RWPE2 (cell line): ENCODE results near the gene ZNF438.

Experiments
- ATAC-seq: fragments of 200-7000 bp; cut with Tn5 transposase; 3 replicates; pipeline ENCODE4 v1.9.1; 2021; ENCODE audit warnings: low read depth
- DNase-seq: peaks from one replicate; pipeline ENCODE4 v3.0.0-alpha.2; 2020; ENCODE audit warnings: low spot score
- H3K27ac ChIP-seq: fragments of 450-650 bp; 2 replicates; pipeline ENCODE4 v1.5.1; 2017; ENCODE audit warnings: mild to moderate bottlenecking; ENCODE audit not compliant: poor library complexity, severe bottlenecking
- H3K27me3 ChIP-seq: fragments of 250-450 bp; sonication (Bioruptor Pico); 2 replicates; pipeline ENCODE4 v1.5.1; 2021; ENCODE audit warnings: mild to moderate bottlenecking, moderate library complexity; ENCODE audit not compliant: insufficient read depth, poor library complexity, severe bottlenecking
- H3K36me3 ChIP-seq: fragments of 250-450 bp; sonication (Bioruptor Pico); 2 replicates; pipeline ENCODE4 v1.5.1; 2020; ENCODE audit warnings: low read depth, mild to moderate bottlenecking, moderate library complexity
- H3K4me1 ChIP-seq: fragments of 250-450 bp; sonication (Bioruptor Pico); 2 replicates; pipeline ENCODE4 v1.5.1; 2021; ENCODE audit warnings: mild to moderate bottlenecking, moderate library complexity; ENCODE audit not compliant: insufficient read depth, poor library complexity, severe bottlenecking
- H3K4me3 ChIP-seq: fragments of 250-450 bp; sonication (Bioruptor Pico); 2 replicates; pipeline ENCODE4 v1.5.1; 2021; ENCODE audit warnings: mild to moderate bottlenecking, moderate library complexity; ENCODE audit not compliant: severe bottlenecking
- H3K9me3 ChIP-seq: fragments of 250-450 bp; sonication (Bioruptor Pico); 2 replicates; pipeline ENCODE4 v1.5.1; 2021; ENCODE audit warnings: mild to moderate bottlenecking, moderate library complexity; ENCODE audit not compliant: severe bottlenecking
- CTCF ChIP-seq: fragments of 450-650 bp; IDR thresholded peaks from one replicate; pipeline ENCODE4 v1.5.1; 2017; ENCODE audit warnings: mild to moderate bottlenecking, moderate library complexity; ENCODE audit not compliant: poor library complexity, severe bottlenecking

ZNF438 gene

GRCh38 chr10:30818010-30818660, 213.5 kb downstream of the ZNF438 start:
- no peak for TF ChIP-seq CTCF
- Histone ChIP-seq H3K4me3 (no peak overlapping the region), H3K4me1 (no peaks in the 10 kb centered on the region), H3K36me3 (no peaks in the 10 kb centered on the region), H3K27ac (no peak overlapping the region), H3K9me3 (no peaks in the 10 kb centered on the region), H3K27me3 (no peaks in the 10 kb centered on the region)
- ATAC-seq (no peak), DNase-seq (no peak)

- ATAC-seq, result no peak
Measured at GRCh38 chr10:30817541-30817940, 214.1 kb downstream of the ZNF438 start.

GRCh38 chr10:30816820-30817171, 214.9 kb downstream of the ZNF438 start:
- ATAC-seq (no peak), DNase-seq (no peak)
- TF ChIP-seq CTCF, result no peak
- Histone ChIP-seq H3K27ac (no peak overlapping the region), H3K4me1 (no peaks in the 10 kb centered on the region), H3K9me3 (no peaks in the 10 kb centered on the region), H3K4me3 (no peak overlapping the region), H3K27me3 (no peaks in the 10 kb centered on the region), H3K36me3 (no peaks in the 10 kb centered on the region)

More at GRCh38 chr10:30817541-30817940, 214.1 kb downstream of the ZNF438 start:
- Histone ChIP-seq H3K27ac (no peak overlapping the region), H3K36me3 (no peaks in the 10 kb centered on the region), H3K27me3 (no peaks in the 10 kb centered on the region), H3K4me3 (no peak overlapping the region), H3K9me3 (no peaks in the 10 kb centered on the region), H3K4me1 (no peaks in the 10 kb centered on the region)
- DNase-seq, result no peak
- TF ChIP-seq CTCF, result no peak

GRCh38 chr10:30816159-30816819, 215.4 kb downstream of the ZNF438 start:
- H3K4me1 ChIP-seq, result no peaks in the 10 kb centered on the region
- no peaks in the 10 kb centered on the region for H3K9me3 ChIP-seq

More at GRCh38 chr10:30816159-30816819, 215.4 kb downstream of the ZNF438 start:
- Histone ChIP-seq H3K36me3 (no peaks in the 10 kb centered on the region), H3K27ac (no peak overlapping the region), H3K27me3 (no peaks in the 10 kb centered on the region), H3K4me3 (no peak overlapping the region)
- TF ChIP-seq CTCF, result no peak
- ATAC-seq, result no peak
- DNase-seq, result no peak
